ENCODE measurements around the gene DEUP1. TPM values are rescaled to one million over a fixed set of nuclear protein-coding genes. Genes with fewer than 3 reads are reported as not detected.
"Not testable (repeated sequence)": the region's sequence is repeated elsewhere in the genome, so short reads cannot be mapped to it uniquely, and the experiment has no call there.

DEUP1 gene
- total RNA-seq, 1 donor from 2014 or later: not detected

DNA sequence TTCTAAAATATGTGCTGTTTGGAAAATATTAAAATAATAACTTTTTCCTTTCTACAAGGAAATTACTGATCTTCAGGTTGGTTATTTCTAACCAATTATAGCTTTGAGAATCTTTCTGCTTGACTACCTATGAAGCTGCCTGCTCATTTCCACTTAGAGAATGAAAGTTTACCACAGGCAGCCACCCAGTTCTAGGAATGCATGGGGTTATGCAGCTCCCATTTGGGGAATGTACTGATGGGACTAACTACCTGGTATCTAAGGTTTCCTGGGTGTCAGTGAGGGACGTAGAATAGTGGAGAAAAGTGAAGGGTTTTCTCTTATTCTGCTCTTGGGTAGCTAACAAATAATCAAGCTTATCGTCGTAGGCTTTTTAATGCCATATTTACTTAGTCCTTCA is 73.4 kb downstream of the DEUP1 start:
- Mint-ChIP-seq H3K27ac (ENCODE audit: unreplicated experiment) (no peak overlapping the region), H3K4me1 (ENCODE audit: unreplicated experiment) (no peaks in the 10 kb centered on the region), H3K36me3 (ENCODE audit: unreplicated experiment) (no peaks in the 10 kb centered on the region), H3K27me3 (ENCODE audit: unreplicated experiment) (peaks cover 24% of the 10 kb centered on the region), H3K4me3 (ENCODE audit: unreplicated experiment) (no peak overlapping the region), H3K9me3 (ENCODE audit: unreplicated experiment) (no peaks in the 10 kb centered on the region)
- DNase-seq (ENCODE audit: extremely low spot score, unreplicated experiment): no peak
- TF ChIP-seq, protein P1, sequence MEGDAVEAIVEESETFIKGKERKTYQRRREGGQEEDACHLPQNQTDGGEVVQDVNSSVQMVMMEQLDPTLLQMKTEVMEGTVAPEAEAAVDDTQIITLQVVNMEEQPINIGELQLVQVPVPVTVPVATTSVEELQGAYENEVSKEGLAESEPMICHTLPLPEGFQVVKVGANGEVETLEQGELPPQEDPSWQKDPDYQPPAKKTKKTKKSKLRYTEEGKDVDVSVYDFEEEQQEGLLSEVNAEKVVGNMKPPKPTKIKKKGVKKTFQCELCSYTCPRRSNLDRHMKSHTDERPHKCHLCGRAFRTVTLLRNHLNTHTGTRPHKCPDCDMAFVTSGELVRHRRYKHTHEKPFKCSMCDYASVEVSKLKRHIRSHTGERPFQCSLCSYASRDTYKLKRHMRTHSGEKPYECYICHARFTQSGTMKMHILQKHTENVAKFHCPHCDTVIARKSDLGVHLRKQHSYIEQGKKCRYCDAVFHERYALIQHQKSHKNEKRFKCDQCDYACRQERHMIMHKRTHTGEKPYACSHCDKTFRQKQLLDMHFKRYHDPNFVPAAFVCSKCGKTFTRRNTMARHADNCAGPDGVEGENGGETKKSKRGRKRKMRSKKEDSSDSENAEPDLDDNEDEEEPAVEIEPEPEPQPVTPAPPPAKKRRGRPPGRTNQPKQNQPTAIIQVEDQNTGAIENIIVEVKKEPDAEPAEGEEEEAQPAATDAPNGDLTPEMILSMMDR (IDR thresholded peaks at IDR 0.05): no peak

DNA sequence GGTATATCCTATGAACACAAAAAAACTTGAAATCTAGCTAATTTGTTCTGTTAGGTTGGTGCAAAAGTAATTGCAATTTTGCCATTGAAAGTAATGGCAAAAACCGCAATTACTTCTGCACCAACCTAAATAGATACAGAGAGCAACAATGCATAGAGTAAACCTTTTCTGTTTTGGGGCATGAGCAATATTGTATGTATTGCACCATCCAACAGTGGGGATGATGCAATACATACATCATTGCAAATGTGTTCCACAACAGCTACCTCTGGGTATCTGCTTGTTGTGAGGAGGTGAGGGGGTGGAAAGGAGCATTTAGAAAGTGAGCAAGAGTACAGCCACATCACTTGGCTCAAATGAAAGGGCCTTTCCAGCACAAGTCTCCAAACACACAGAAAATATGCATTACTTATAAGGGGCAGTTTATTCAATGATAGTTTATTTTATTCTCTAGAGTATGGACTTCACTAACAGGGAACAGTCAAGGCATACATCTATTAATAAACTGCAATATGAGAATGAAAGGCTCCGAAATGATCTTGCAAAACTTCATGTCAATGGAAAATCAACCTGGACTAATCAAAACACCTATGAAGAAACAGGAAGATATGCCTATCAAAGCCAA is 77.3 kb downstream of the DEUP1 start:
- Mint-ChIP-seq H3K27me3 (ENCODE audit: unreplicated experiment) (peaks cover 11% of the 10 kb centered on the region), H3K36me3 (ENCODE audit: unreplicated experiment) (no peaks in the 10 kb centered on the region), H3K27ac (ENCODE audit: unreplicated experiment) (no peak overlapping the region), H3K4me1 (ENCODE audit: unreplicated experiment) (peaks cover 15% of the 10 kb centered on the region), H3K9me3 (ENCODE audit: unreplicated experiment) (no peaks in the 10 kb centered on the region), H3K4me3 (ENCODE audit: unreplicated experiment) (no peak overlapping the region)
- TF ChIP-seq, protein P1 (IDR thresholded peaks at IDR 0.05): no peak
- no peak for DNase-seq (ENCODE audit: extremely low spot score, unreplicated experiment)

DNA sequence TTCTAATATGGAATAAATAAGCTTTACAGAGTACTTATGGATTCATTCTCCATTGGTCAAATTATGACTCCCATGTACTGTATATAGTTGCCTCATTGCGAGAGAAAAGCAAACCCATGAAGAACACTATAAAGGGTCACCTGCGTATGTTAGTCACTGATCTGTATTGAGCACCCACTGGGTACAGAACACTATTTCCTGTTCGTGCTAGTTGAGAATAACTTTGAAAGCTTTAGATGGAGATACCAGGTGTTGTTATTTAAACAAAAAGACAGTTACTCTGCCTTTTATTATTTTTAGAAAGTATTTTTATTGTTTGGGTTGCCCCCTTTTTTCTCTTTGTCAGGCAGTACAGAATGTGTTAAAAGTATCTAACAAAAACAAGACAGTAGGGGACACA is 79.9 kb downstream of the DEUP1 start:
- no peak for DNase-seq (ENCODE audit: extremely low spot score, unreplicated experiment)
- TF ChIP-seq, protein P1 (IDR thresholded peaks at IDR 0.05): no peak
- Mint-ChIP-seq H3K4me1 (ENCODE audit: unreplicated experiment) (peaks cover 15% of the 10 kb centered on the region), H3K4me3 (ENCODE audit: unreplicated experiment) (no peak overlapping the region), H3K36me3 (ENCODE audit: unreplicated experiment) (no peaks in the 10 kb centered on the region), H3K9me3 (ENCODE audit: unreplicated experiment) (no peaks in the 10 kb centered on the region), H3K27ac (ENCODE audit: unreplicated experiment) (no peak overlapping the region), H3K27me3 (ENCODE audit: unreplicated experiment) (peaks cover 6% of the 10 kb centered on the region)

DNA sequence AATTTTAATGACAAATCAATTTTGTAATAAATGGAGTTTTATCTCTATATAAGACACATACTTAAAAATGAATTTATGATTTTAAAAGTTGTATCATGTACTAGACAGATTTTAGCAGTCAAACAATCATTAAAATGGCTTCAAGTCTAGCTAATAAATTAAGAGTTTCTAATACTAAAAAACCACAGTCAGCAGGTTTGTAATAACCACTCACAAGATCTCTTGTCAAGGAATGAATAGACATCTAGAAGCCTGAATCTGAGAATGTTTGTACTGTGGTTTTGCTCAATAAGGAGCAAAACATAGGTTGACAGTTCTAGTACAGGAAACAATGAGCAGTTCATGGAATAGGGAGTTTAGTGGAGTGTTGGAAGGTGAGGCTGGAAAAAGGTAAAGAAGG is 81.2 kb downstream of the DEUP1 start:
- no peaks in the 10 kb centered on the region for H3K27me3 Mint-ChIP-seq (ENCODE audit: unreplicated experiment)
- no peak overlapping the region for H3K4me3 Mint-ChIP-seq (ENCODE audit: unreplicated experiment)
- no peak overlapping the region for H3K27ac Mint-ChIP-seq (ENCODE audit: unreplicated experiment)
- DNase-seq (ENCODE audit: extremely low spot score, unreplicated experiment): no peak
- peaks cover 15% of the 10 kb centered on the region for H3K4me1 Mint-ChIP-seq (ENCODE audit: unreplicated experiment)
- TF ChIP-seq, protein P1 (IDR thresholded peaks at IDR 0.05): no peak
- no peaks in the 10 kb centered on the region for H3K9me3 Mint-ChIP-seq (ENCODE audit: unreplicated experiment)
- no peaks in the 10 kb centered on the region for H3K36me3 Mint-ChIP-seq (ENCODE audit: unreplicated experiment)

DNA sequence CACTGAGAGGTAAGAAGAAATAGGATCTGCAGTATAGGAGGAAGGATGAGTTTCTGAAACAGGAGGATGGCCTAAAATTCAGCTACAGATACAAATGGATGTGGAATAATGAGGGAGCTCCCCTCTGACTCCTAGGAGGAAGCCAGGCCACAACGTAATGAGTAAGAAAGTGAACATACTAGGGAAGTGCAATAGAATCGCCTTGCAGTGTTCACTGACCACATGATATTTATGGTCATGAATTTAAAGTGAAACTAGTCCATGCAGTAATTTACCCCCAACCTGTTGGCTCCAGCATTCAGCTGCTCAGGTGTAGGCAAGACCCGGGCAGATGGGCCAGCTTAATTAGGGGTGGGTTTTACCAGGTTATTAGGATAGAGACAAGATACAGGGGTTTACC is 101.7 kb downstream of the DEUP1 start:
- H3K27ac Mint-ChIP-seq (ENCODE audit: unreplicated experiment): no peak overlapping the region
- DNase-seq (ENCODE audit: extremely low spot score, unreplicated experiment): no peak
- H3K27me3 Mint-ChIP-seq (ENCODE audit: unreplicated experiment): peaks cover 11% of the 10 kb centered on the region
- TF ChIP-seq, protein P1 (IDR thresholded peaks at IDR 0.05): no peak
- H3K36me3 Mint-ChIP-seq (ENCODE audit: unreplicated experiment): no peaks in the 10 kb centered on the region
- no peaks in the 10 kb centered on the region for H3K4me1 Mint-ChIP-seq (ENCODE audit: unreplicated experiment)
- H3K4me3 Mint-ChIP-seq (ENCODE audit: unreplicated experiment): no peak overlapping the region
- no peaks in the 10 kb centered on the region for H3K9me3 Mint-ChIP-seq (ENCODE audit: unreplicated experiment)

DNA sequence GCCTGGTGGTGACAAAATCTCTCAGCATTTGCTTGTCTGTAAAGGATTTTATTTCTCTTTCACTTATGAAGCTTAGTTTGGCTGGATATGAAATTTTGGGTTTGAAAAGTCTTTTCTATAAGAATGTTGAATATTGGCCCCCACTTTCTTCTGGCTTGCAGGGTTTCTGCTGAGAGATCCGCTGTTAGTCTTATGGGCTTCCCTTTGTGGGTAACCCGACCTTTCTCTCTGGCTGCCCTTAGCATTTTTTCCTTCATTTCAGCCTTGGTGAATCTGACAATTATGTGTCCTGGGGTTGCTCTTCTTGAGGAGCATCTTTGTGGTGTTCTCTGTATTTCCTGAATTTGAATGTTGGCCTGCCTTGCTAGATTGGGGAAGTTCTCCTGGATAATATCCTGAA is 112.7 kb downstream of the DEUP1 start:
- peaks cover 21% of the 10 kb centered on the region for H3K27me3 Mint-ChIP-seq (ENCODE audit: unreplicated experiment)
- not testable (repeated sequence) for DNase-seq (ENCODE audit: extremely low spot score, unreplicated experiment); H3K27ac Mint-ChIP-seq (ENCODE audit: unreplicated experiment); H3K4me3 Mint-ChIP-seq (ENCODE audit: unreplicated experiment); H3K36me3 Mint-ChIP-seq (ENCODE audit: unreplicated experiment); H3K4me1 Mint-ChIP-seq (ENCODE audit: unreplicated experiment)
- H3K9me3 Mint-ChIP-seq (ENCODE audit: unreplicated experiment): peaks cover 24% of the 10 kb centered on the region
